Measurements from ENCODE around the gene AXIN1.

DNA sequence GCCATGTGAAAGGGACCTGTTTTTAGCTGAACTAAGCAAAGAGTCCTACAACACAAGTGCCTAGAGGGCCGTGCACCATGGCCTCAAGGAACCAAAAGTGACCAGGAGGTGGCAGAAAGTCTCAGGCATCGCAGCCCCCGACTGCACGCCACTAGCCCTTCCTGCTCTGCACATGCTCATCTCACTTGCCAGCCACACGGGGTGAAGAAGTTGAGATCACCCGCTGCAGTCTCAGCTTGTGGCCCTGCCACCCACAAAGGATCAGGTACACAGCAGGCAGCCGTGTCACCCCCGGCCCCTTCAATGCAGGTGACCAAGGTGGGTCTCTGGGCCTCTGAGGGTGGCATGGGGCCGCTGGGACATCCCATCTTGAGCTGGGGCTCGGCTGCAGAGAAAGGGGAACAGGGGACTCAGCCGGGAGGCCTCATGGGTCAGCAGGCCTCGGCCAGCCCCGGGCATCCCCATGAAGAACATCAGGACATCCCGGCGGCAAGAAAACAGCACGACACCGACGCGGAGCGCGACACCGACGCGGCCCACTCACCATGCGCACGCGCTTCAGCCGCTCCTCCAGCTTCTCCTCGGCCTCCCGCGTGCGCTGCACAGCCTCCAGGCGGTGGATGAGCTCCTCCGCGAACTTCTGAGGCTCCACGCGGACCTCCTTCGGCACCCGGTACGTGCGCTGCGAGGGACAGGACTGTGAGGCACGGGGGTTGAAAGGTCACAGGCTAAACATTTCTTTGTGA is 48.6 kb downstream of the AXIN1 start:
- no peak for TF ChIP-seq POLR2A (IDR thresholded peaks at IDR 0.05)
- TF ChIP-seq, protein P1, sequence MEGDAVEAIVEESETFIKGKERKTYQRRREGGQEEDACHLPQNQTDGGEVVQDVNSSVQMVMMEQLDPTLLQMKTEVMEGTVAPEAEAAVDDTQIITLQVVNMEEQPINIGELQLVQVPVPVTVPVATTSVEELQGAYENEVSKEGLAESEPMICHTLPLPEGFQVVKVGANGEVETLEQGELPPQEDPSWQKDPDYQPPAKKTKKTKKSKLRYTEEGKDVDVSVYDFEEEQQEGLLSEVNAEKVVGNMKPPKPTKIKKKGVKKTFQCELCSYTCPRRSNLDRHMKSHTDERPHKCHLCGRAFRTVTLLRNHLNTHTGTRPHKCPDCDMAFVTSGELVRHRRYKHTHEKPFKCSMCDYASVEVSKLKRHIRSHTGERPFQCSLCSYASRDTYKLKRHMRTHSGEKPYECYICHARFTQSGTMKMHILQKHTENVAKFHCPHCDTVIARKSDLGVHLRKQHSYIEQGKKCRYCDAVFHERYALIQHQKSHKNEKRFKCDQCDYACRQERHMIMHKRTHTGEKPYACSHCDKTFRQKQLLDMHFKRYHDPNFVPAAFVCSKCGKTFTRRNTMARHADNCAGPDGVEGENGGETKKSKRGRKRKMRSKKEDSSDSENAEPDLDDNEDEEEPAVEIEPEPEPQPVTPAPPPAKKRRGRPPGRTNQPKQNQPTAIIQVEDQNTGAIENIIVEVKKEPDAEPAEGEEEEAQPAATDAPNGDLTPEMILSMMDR (IDR thresholded peaks at IDR 0.05): no peak
